IMR-90 (cell line): ENCODE measurements around the gene CITED2. TPM values are rescaled to one million over a fixed set of nuclear protein-coding genes. Genes with fewer than 3 reads are reported as not detected.

ENCODE experiments used
- ATAC-seq: fragments of 200-7000 bp; cut with Tn5 transposase; 2 replicates; pipeline ENCODE4 v1.9.1; 2020; ENCODE audit warnings: low read depth, mild to moderate bottlenecking, moderate library complexity
- BruUV-seq: library from RNA; stranded (reverse); fragments of 400-500 nt; replicated peaks from 2 replicates; lab custom pipeline; 2021; lab: Mats Ljungman, UMichigan
- CTCF ChIA-PET: fragments of 300-600 bp; formaldehyde crosslinking; extraction: SDS; loops from one replicate; lab custom pipeline; 2021; ENCODE audit warnings: antibody characterized with exemption; lab: Yijun Ruan, JAX
- POLR2A ChIA-PET: fragments of 300-600 bp; sonication (Branson Sonifier 250); formaldehyde crosslinking; loops from one replicate; lab custom pipeline; 2022; ENCODE audit warnings: antibody characterized with exemption; ENCODE audit not compliant: unreplicated experiment; lab: Charles Lee
- DNase-seq: peaks from one replicate; pipeline ENCODE4 v3.0.0; 2013
- H2AFZ ChIP-seq: replicated peaks from 2 replicates; pipeline ENCODE3; 2013; ENCODE audit warnings: low read length, mild to moderate bottlenecking; ENCODE audit not compliant: poor library complexity
- H2AK5ac ChIP-seq: 2 replicates; pipeline ENCODE4 v1.6.1; 2013; ENCODE audit warnings: low read depth, low read length, inconsistent platforms
- H2AK9ac ChIP-seq: replicated peaks from 2 replicates; pipeline ENCODE3; 2013; ENCODE audit warnings: mild to moderate bottlenecking, low read depth, low read length, moderate library complexity; ENCODE audit not compliant: poor library complexity
- H2BK120ac ChIP-seq: 2 replicates; pipeline ENCODE4 v1.6.1; 2013; ENCODE audit warnings: low read depth, low read length, inconsistent platforms
- H2BK15ac ChIP-seq: 3 replicates; pipeline ENCODE4 v1.6.1; 2013; ENCODE audit warnings: low read depth, low read length, inconsistent platforms
- H2BK20ac ChIP-seq: 2 replicates; pipeline ENCODE4 v1.6.1; 2013; ENCODE audit warnings: low read depth, mild to moderate bottlenecking, inconsistent platforms, low read length, moderate library complexity
- H2BK5ac ChIP-seq: 2 replicates; pipeline ENCODE4 v1.6.1; 2013; ENCODE audit warnings: mild to moderate bottlenecking, low read depth, low read length, inconsistent platforms; ENCODE audit not compliant: poor library complexity, severe bottlenecking
- H3K14ac ChIP-seq: replicated peaks from 2 replicates; pipeline ENCODE4 v1.6.1; 2013; ENCODE audit warnings: low read depth, low read length, inconsistent platforms
- H3K18ac ChIP-seq: 2 replicates; pipeline ENCODE4 v1.6.1; 2013; ENCODE audit warnings: low read depth, low read length, control low read depth
- H3K23ac ChIP-seq: 2 replicates; pipeline ENCODE4 v1.6.1; 2013; ENCODE audit warnings: low read depth, low read length, inconsistent platforms
- H3K27ac ChIP-seq: 2 replicates; pipeline ENCODE4 v1.5.1; 2013; ENCODE audit warnings: mild to moderate bottlenecking, control low read depth, low read length; ENCODE audit not compliant: insufficient read depth
- H3K27me3 ChIP-seq: 2 replicates; pipeline ENCODE4 v1.6.1; 2013; ENCODE audit warnings: low read length; ENCODE audit not compliant: control insufficient read depth, insufficient read depth
- H3K36me3 ChIP-seq: 2 replicates; pipeline ENCODE4 v1.6.1; 2013; ENCODE audit warnings: low read length, mixed read lengths; ENCODE audit not compliant: control insufficient read depth, insufficient read depth
- H3K4ac ChIP-seq: 2 replicates; pipeline ENCODE4 v1.6.1; 2013; ENCODE audit warnings: low read depth, low read length, inconsistent platforms
- H3K4me1 ChIP-seq: 2 replicates; pipeline ENCODE4 v1.6.1; 2013; ENCODE audit warnings: low read length, mixed read lengths; ENCODE audit not compliant: control insufficient read depth, insufficient read depth
- H3K4me2 ChIP-seq: 2 replicates; pipeline ENCODE4 v1.6.1; 2013; ENCODE audit warnings: low read depth, mild to moderate bottlenecking, control low read depth, low read length, moderate library complexity
- H3K4me3 ChIP-seq: 2 replicates; pipeline ENCODE4 v1.5.1; 2013; ENCODE audit warnings: low read depth, mild to moderate bottlenecking, control low read depth, low read length, moderate library complexity; ENCODE audit not compliant: insufficient read depth
- H3K56ac ChIP-seq: 2 replicates; pipeline ENCODE4 v1.6.1; 2013; ENCODE audit warnings: low read length, inconsistent platforms; ENCODE audit not compliant: insufficient read depth; ENCODE audit errors: extremely low read depth
- H3K79me1 ChIP-seq, 2 experiments: 2 replicates each; pipeline ENCODE4 v1.6.1; 2013; ENCODE audit warnings: low read length in 2 of 2, inconsistent platforms in 1 of 2, low read depth in 1 of 2
- H3K9ac ChIP-seq: 2 replicates; pipeline ENCODE4 v1.6.1; 2013; ENCODE audit warnings: low read depth, low read length, control low read depth
- H3K9me1 ChIP-seq: 2 replicates; pipeline ENCODE4 v1.6.1; 2013; ENCODE audit warnings: low read length, inconsistent platforms; ENCODE audit not compliant: insufficient read depth
- H3K9me3 ChIP-seq: 2 replicates; pipeline ENCODE4 v1.6.1; 2013; ENCODE audit warnings: low read length; ENCODE audit not compliant: control insufficient read depth, insufficient read depth
- H4K20me1 ChIP-seq: 2 replicates; pipeline ENCODE4 v1.6.1; 2013; ENCODE audit warnings: low read length, inconsistent platforms; ENCODE audit not compliant: insufficient read depth
- H4K5ac ChIP-seq: 2 replicates; pipeline ENCODE4 v1.6.1; 2013; ENCODE audit warnings: mild to moderate bottlenecking, low read depth, low read length, control low read depth
- H4K8ac ChIP-seq, 2 experiments: 2 replicates each; pipeline ENCODE4 v1.6.1; 2013; ENCODE audit warnings: low read depth in 2 of 2, low read length in 2 of 2, control low read depth in 1 of 2, inconsistent platforms in 1 of 2
- H4K91ac ChIP-seq: 2 replicates; pipeline ENCODE4 v1.6.1; 2013; ENCODE audit warnings: low read depth, low read length, inconsistent platforms; ENCODE audit not compliant: insufficient read depth
- BHLHE40 ChIP-seq: fragments of 150-350 bp; IDR thresholded peaks from 2 replicates; pipeline ENCODE4 v1.6.1; 2016; ENCODE audit warnings: mild to moderate bottlenecking, low read depth, low read length
- CEBPB ChIP-seq: IDR thresholded peaks from 2 replicates; pipeline ENCODE4 v1.6.1; 2012; ENCODE audit warnings: low read depth, low read length, improper control_type of control experiment
- CHD1 ChIP-seq: IDR thresholded peaks from 2 replicates; pipeline ENCODE4 v1.6.1; 2012; ENCODE audit warnings: low read depth, low read length, improper control_type of control experiment
- FOS ChIP-seq: fragments of 150-350 bp; IDR thresholded peaks from 2 replicates; pipeline ENCODE4 v1.6.1; 2016; ENCODE audit warnings: low read depth, low read length
- MAFK ChIP-seq: IDR thresholded peaks from 2 replicates; pipeline ENCODE4 v1.6.1; 2012; ENCODE audit warnings: low read depth, low read length, improper control_type of control experiment
- MAZ ChIP-seq: IDR thresholded peaks from 2 replicates; pipeline ENCODE4 v1.6.1; 2012; ENCODE audit warnings: low read depth, mild to moderate bottlenecking, low read length, improper control_type of control experiment, moderate library complexity, borderline replicate concordance
- MXI1 ChIP-seq: IDR thresholded peaks from 2 replicates; pipeline ENCODE4 v1.6.1; 2012; ENCODE audit warnings: low read depth, mild to moderate bottlenecking, low read length, moderate library complexity, borderline replicate concordance
- NFE2L2 ChIP-seq: fragments of 150-350 bp; IDR thresholded peaks from 2 replicates; pipeline ENCODE4 v1.6.1; 2016; ENCODE audit warnings: low read depth, mild to moderate bottlenecking, low read length
- POLR2A ChIP-seq: IDR thresholded peaks from 2 replicates; pipeline ENCODE4 v1.6.1; 2012; ENCODE audit warnings: mild to moderate bottlenecking, low read depth, low read length
- RAD21 ChIP-seq: IDR thresholded peaks from 2 replicates; pipeline ENCODE4 v1.6.1; 2012; ENCODE audit warnings: low read length, improper control_type of control experiment
- RCOR1 ChIP-seq: IDR thresholded peaks from 2 replicates; pipeline ENCODE4 v1.6.1; 2012; ENCODE audit warnings: mild to moderate bottlenecking, low read length, improper control_type of control experiment; ENCODE audit not compliant: insufficient replicate concordance
- RFX5 ChIP-seq: IDR thresholded peaks from 2 replicates; pipeline ENCODE4 v1.8.0; 2012; ENCODE audit warnings: low read depth, mild to moderate bottlenecking, low read length, moderate library complexity
- SMC3 ChIP-seq: fragments of 150-350 bp; IDR thresholded peaks from 2 replicates; pipeline ENCODE4 v1.6.1; 2016; ENCODE audit warnings: low read depth, mild to moderate bottlenecking, antibody characterized with exemption, low read length, moderate library complexity
- WGBS, 2 experiments: methylation state at CpG; one replicate each; pipeline versions ENCODE4 v1.1.5 to v1.1.7; 2013; ENCODE audit warnings: missing lambda C conversion rate in 2 of 2; ENCODE audit not compliant: insufficient read length in 1 of 2; ENCODE audit errors: extremely low coverage in 2 of 2; 5-methylcytosine and 5-hydroxymethylcytosine counted together
- dilution Hi-C: fragments of 300-500 bp; cut with HindIII; formaldehyde crosslinking; loops from one replicate; pipeline ENCODE4 v1.14.3; 2018; ENCODE audit warnings: low sequenced_read_pairs; ENCODE audit not compliant: unreplicated experiment
- in situ Hi-C: fragments of 300-500 bp; cut with MboI; formaldehyde crosslinking; loops from 3 replicates; pipeline ENCODE4 v1.14.3; 2019; ENCODE audit warnings: low sequenced_read_pairs, inconsistent platforms, mixed read lengths
- intact Hi-C: fragments of 100-400 bp; cut with micrococcal nuclease; formaldehyde crosslinking; loops from 2 replicates; pipeline ENCODE4 v1.10.0; 2022
- polyA plus RNA-seq, 3 experiments: library from polyadenylated mRNA; depleted of rRNA; stranded (reverse); fragments of >200 nt; gene quantifications; 2 replicates each; pipeline ENCODE4 v1.2.3, GENCODE V29; 2012; ENCODE audit warnings: low replicate concordance in 1 of 3
- total RNA-seq: library from RNA; depleted of rRNA; stranded (reverse); fragments of >200 nt; gene quantifications from 2 replicates; pipeline ENCODE4 v1.2.3, GENCODE V29; 2012
- TF ChIP-seq, protein P1 (sequence below): conservative IDR thresholded peaks from 2 replicates; pipeline ENCODE4 v1.5.1; 2012; ENCODE audit warnings: mild to moderate bottlenecking, low read depth, low read length, improper control_type of control experiment
- TF ChIP-seq, protein P2 (sequence below): fragments of 150-350 bp; IDR thresholded peaks from 2 replicates; pipeline ENCODE4 v1.6.1; 2017; ENCODE audit warnings: mild to moderate bottlenecking, antibody characterized with exemption, low read length, low read depth
- TF ChIP-seq, protein P3 (sequence below): fragments of 150-350 bp; IDR thresholded peaks from 2 replicates; pipeline ENCODE4 v1.6.1; 2016; ENCODE audit warnings: low read depth, mild to moderate bottlenecking, low read length, moderate library complexity, borderline replicate concordance

Gene CITED2
- total and polyA plus RNA-seq, 2 of the 4 experiments (the other 2 are of a cell fraction): 163 to 483 TPM

DNA sequence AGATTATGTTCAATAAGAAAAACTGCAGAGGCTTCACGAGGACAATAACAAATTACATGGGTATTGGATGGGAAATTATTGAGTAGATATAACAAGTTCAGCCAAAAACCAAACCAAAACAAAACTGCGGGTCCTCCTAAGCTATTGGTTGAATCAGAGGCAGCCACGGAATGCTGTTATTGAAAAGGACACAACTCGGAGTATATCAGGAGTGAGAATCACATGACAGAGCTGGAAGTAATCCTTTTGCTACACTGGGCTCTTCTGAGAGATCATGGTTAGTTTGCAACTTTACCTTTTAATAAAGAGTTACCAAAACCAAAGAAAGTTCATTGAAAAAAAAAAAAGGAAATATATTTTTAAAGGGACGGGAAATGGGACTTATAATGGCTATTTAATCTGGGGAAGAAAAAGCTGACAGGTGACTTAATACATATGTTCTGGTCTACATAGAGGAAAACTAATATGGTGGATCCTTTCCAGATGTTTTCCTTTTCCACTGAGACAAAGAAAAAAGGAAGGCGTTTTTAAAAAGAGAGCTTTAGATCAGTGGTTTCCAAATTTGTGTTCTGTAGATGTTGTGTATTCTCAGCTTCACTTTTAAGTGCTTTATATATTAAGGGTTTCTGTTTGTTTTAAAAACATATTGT, 6.9 kb upstream of the CITED2 start:
- no peaks in the 10 kb centered on the region for H3K9me3 ChIP-seq
- no peak overlapping the region for H4K91ac ChIP-seq
- H4K5ac ChIP-seq: no peak overlapping the region
- H3K4me2 ChIP-seq: no peak overlapping the region
- no peak overlapping the region for H2AK9ac ChIP-seq
- peaks cover 8% of the 10 kb centered on the region for H3K4me1 ChIP-seq
- H3K23ac ChIP-seq: no peak overlapping the region
- BruUV-seq: no TSS peak
- H3K36me3 ChIP-seq: no peaks in the 10 kb centered on the region
- H3K9ac ChIP-seq: no peak overlapping the region
- no peak for TF ChIP-seq MAZ
- TF ChIP-seq, protein P1, sequence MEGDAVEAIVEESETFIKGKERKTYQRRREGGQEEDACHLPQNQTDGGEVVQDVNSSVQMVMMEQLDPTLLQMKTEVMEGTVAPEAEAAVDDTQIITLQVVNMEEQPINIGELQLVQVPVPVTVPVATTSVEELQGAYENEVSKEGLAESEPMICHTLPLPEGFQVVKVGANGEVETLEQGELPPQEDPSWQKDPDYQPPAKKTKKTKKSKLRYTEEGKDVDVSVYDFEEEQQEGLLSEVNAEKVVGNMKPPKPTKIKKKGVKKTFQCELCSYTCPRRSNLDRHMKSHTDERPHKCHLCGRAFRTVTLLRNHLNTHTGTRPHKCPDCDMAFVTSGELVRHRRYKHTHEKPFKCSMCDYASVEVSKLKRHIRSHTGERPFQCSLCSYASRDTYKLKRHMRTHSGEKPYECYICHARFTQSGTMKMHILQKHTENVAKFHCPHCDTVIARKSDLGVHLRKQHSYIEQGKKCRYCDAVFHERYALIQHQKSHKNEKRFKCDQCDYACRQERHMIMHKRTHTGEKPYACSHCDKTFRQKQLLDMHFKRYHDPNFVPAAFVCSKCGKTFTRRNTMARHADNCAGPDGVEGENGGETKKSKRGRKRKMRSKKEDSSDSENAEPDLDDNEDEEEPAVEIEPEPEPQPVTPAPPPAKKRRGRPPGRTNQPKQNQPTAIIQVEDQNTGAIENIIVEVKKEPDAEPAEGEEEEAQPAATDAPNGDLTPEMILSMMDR: no peak
- no peak for TF ChIP-seq RCOR1
- TF ChIP-seq, protein P2, sequence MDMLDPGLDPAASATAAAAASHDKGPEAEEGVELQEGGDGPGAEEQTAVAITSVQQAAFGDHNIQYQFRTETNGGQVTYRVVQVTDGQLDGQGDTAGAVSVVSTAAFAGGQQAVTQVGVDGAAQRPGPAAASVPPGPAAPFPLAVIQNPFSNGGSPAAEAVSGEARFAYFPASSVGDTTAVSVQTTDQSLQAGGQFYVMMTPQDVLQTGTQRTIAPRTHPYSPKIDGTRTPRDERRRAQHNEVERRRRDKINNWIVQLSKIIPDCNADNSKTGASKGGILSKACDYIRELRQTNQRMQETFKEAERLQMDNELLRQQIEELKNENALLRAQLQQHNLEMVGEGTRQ: no peak
- TF ChIP-seq, protein P3, sequence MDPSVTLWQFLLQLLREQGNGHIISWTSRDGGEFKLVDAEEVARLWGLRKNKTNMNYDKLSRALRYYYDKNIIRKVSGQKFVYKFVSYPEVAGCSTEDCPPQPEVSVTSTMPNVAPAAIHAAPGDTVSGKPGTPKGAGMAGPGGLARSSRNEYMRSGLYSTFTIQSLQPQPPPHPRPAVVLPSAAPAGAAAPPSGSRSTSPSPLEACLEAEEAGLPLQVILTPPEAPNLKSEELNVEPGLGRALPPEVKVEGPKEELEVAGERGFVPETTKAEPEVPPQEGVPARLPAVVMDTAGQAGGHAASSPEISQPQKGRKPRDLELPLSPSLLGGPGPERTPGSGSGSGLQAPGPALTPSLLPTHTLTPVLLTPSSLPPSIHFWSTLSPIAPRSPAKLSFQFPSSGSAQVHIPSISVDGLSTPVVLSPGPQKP: no peak
- TF ChIP-seq RFX5: no peak
- no peak for TF ChIP-seq FOS
- no peak for TF ChIP-seq MXI1
- TF ChIP-seq SMC3: no peak
- TF ChIP-seq CHD1: no peak
- TF ChIP-seq POLR2A: no peak
- no peak for TF ChIP-seq NFE2L2
- no peak for TF ChIP-seq CEBPB
- TF ChIP-seq RAD21: no peak
- no peak for TF ChIP-seq MAFK
- no peak for TF ChIP-seq BHLHE40
- H2BK15ac ChIP-seq: no peak overlapping the region
- H3K9me1 ChIP-seq: peaks cover 4% of the 10 kb centered on the region; the same call in 1 of the 2 replicates
- H3K4me3 ChIP-seq: no peak overlapping the region
- no peak overlapping the region for H2AK5ac ChIP-seq
- H3K4ac ChIP-seq: no peak overlapping the region
- no peak overlapping the region for H3K18ac ChIP-seq
- in situ Hi-C loops (no loop called here), intact Hi-C loops (no loop called here), dilution Hi-C loops (no loop called here)
- no peak overlapping the region for H2BK120ac ChIP-seq
- peak; percentile 50 for DNase-seq
- H3K79me1 ChIP-seq: peaks cover 0 to 7% of the 10 kb centered on the region in 2 experiments; a peak in 1 of 4 replicates
- ChIA-PET POLR2A (no interaction called here), CTCF (no interaction called here)
- no peak overlapping the region for H3K56ac ChIP-seq
- no peak overlapping the region for H4K8ac ChIP-seq
- H3K27ac ChIP-seq: no peak overlapping the region
- H2BK20ac ChIP-seq: no peak overlapping the region
- ATAC-seq: peak; percentile 69
- H2BK5ac ChIP-seq: no peak overlapping the region
- H4K20me1 ChIP-seq: no peaks in the 10 kb centered on the region
- WGBS, 2 experiments: no CpG with 5 or more reads among the region's 6 CpGs
- no peaks in the 10 kb centered on the region for H3K27me3 ChIP-seq
- H2AFZ ChIP-seq: no peak overlapping the region
- no peak overlapping the region for H3K14ac ChIP-seq
